Natural killer cell (primary cell): ENCODE data around the gene COPRS. TPM values are rescaled to one million over a fixed set of nuclear protein-coding genes. Genes with fewer than 3 reads are reported as not detected.

Experiments used
- ATAC-seq, 3 donors: fragments of 150-1000 bp in 2 of 3; fragments of 200-7000 bp in 1 of 3; cut with Tn5 transposase; 1 replicate in 1 of 3; 2 replicates in 2 of 3; pipeline ENCODE4 v1.10.0; 2021; ENCODE audit warnings: mild to moderate bottlenecking in 2 of 3, moderate library complexity in 2 of 3
- DNase-seq, 2 donors: peaks; one replicate each; pipeline versions ENCODE4 v3.0.0 to v3.0.0-alpha.2; 2013 to 2021; ENCODE audit warnings: mixed read lengths in 1 of 2
- H3K27ac ChIP-seq: one replicate; pipeline ENCODE4 v1.5.1; 2013; ENCODE audit warnings: mild to moderate bottlenecking, low read length
- H3K27me3 ChIP-seq: one replicate; pipeline ENCODE4 v1.6.1; 2013; ENCODE audit warnings: low read length; ENCODE audit not compliant: control insufficient read depth, insufficient read depth
- H3K36me3 ChIP-seq: one replicate; pipeline ENCODE4 v1.6.1; 2013; ENCODE audit warnings: low read length; ENCODE audit not compliant: control insufficient read depth, insufficient read depth
- H3K4me1 ChIP-seq: one replicate; pipeline ENCODE4 v1.6.1; 2013; ENCODE audit warnings: low read length; ENCODE audit not compliant: control insufficient read depth, insufficient read depth
- H3K4me3 ChIP-seq: one replicate; pipeline ENCODE4 v1.5.1; 2013; ENCODE audit warnings: low read length
- H3K9me3 ChIP-seq: one replicate; pipeline ENCODE4 v1.6.1; 2013; ENCODE audit warnings: low read length; ENCODE audit not compliant: control insufficient read depth, insufficient read depth
- H3K27ac Mint-ChIP-seq, 2 donors: one replicate each; pipeline ENCODE4 v1.8.0; 2022; ENCODE audit warnings: mild to moderate bottlenecking in 2 of 2, mixed read lengths in 2 of 2, moderate library complexity in 1 of 2
- H3K27me3 Mint-ChIP-seq, 2 donors: one replicate each; pipeline ENCODE4 v1.8.0; 2022; ENCODE audit warnings: low read depth in 2 of 2, mixed read lengths in 2 of 2
- H3K36me3 Mint-ChIP-seq: one replicate; pipeline ENCODE4 v1.8.0; 2022; ENCODE audit warnings: mixed read lengths
- H3K4me1 Mint-ChIP-seq, 2 donors: one replicate each; pipeline ENCODE4 v1.8.0; 2022; ENCODE audit warnings: mixed read lengths in 2 of 2
- H3K4me3 Mint-ChIP-seq: one replicate; pipeline ENCODE4 v1.8.0; 2022; ENCODE audit warnings: mild to moderate bottlenecking, moderate library complexity, mixed read lengths
- H3K9me3 Mint-ChIP-seq, 2 donors: one replicate each; pipeline ENCODE4 v1.8.0; 2022; ENCODE audit warnings: mixed read lengths in 2 of 2
- WGBS: methylation state at CpG from one replicate; pipeline ENCODE4 v1.1.7; 2013; ENCODE audit warnings: missing lambda C conversion rate; ENCODE audit not compliant: insufficient coverage; 5-methylcytosine and 5-hydroxymethylcytosine counted together
- intact Hi-C: fragments of 100-400 bp; cut with micrococcal nuclease; formaldehyde crosslinking; loops from one replicate; pipeline ENCODE4 v1.14.2; 2022
- total RNA-seq, 4 donors: library from RNA; stranded (reverse); fragments of 120-200 nt in 1 of 4; gene quantifications; one replicate each; pipeline versions ENCODE4 v1.2.3 to v1.2.4, GENCODE V29; 2013 to 2022
- TF ChIP-seq, protein P1 (sequence below): fragments of 200-600 bp; IDR thresholded peaks from one replicate; pipeline ENCODE4 v1.8.0; 2022; ENCODE audit warnings: antibody characterized with exemption

COPRS gene
- total RNA-seq, 3 donors from 2014 or later (not counting 1 experiment from before 2014, with no cell fraction given): 3.1 to 4.9 (median 3.4) TPM

DNA sequence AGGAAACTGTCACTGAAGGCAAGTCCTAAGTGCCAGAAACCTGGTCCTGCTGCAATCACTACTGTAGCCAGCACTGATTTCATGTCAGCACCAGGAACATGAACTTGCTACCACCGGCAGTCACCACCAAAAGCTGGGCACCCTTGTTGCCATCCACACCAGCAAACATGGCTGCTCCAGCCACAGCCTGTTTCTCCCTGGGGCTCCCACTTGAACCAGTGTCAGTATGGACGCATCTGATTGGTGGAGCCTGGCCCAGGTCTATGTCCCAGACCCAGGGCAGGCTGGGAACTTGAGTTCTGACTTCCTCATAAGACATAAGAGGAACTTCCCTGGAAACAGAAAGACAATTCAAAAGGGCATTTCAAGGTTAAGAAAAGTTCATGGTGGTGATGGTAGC lies 56.5 kb downstream of the COPRS start:
- H3K27me3 ChIP-seq: no peaks in the 10 kb centered on the region
- intact Hi-C loops: no loop called here
- Mint-ChIP-seq H3K27ac (no peak overlapping the region), H3K4me1 (no peaks in the 10 kb centered on the region), H3K27me3 (peaks cover 4 to 9% of the 10 kb centered on the region in 2 donors), H3K9me3 (no peaks in the 10 kb centered on the region), H3K36me3 (no peaks in the 10 kb centered on the region), H3K4me3 (no peak overlapping the region)
- ATAC-seq (no peak), DNase-seq (no peak)
- H3K4me3 ChIP-seq: no peak overlapping the region
- TF ChIP-seq, protein P1, sequence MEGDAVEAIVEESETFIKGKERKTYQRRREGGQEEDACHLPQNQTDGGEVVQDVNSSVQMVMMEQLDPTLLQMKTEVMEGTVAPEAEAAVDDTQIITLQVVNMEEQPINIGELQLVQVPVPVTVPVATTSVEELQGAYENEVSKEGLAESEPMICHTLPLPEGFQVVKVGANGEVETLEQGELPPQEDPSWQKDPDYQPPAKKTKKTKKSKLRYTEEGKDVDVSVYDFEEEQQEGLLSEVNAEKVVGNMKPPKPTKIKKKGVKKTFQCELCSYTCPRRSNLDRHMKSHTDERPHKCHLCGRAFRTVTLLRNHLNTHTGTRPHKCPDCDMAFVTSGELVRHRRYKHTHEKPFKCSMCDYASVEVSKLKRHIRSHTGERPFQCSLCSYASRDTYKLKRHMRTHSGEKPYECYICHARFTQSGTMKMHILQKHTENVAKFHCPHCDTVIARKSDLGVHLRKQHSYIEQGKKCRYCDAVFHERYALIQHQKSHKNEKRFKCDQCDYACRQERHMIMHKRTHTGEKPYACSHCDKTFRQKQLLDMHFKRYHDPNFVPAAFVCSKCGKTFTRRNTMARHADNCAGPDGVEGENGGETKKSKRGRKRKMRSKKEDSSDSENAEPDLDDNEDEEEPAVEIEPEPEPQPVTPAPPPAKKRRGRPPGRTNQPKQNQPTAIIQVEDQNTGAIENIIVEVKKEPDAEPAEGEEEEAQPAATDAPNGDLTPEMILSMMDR: no peak
- H3K36me3 ChIP-seq: no peaks in the 10 kb centered on the region
- H3K27ac ChIP-seq: no peak overlapping the region
- WGBS: 93% methylated on average over 2 of the region's 2 CpGs
- no peaks in the 10 kb centered on the region for H3K4me1 ChIP-seq
- no peaks in the 10 kb centered on the region for H3K9me3 ChIP-seq

Other genes starting within 250 kb of the COPRS start
- 10 to 100 TPM; 38.3 to 52.1 (median 41.0) TPM for gene UTP6, start 42.5 kb upstream of the COPRS start, total RNA-seq
- gene SUZ12, start 77.8 kb upstream of the COPRS start, total RNA-seq: 10 to 100 TPM; 31.5 to 37.0 (median 32.3) TPM
- gene LRRC37B, start 148.1 kb upstream of the COPRS start, total RNA-seq: 10 to 100 TPM; 46.6 to 64.8 (median 57.1) TPM